ENCODE measurements around the gene C8A.

GRCh38 chr1:56965916-56966697 is 111.5 kb downstream of the C8A start, which contains the start of gene C8B:
- TF ChIP-seq CTCF (IDR thresholded peaks at IDR 0.05) (peak in 1 of 3 donors; percentile 29), POLR2A (IDR thresholded peaks at IDR 0.05) (no peak)

Measured in lower leg skin (tissue), 3 donors.